Osteocyte (in vitro differentiated cells): ENCODE measurements around the gene GAS7. TPM values are rescaled to one million over a fixed set of nuclear protein-coding genes. Genes with fewer than 3 reads are reported as not detected.
"Not testable (repeated sequence)": the region's sequence is repeated elsewhere in the genome, so short reads cannot be mapped to it uniquely, and the experiment has no call there.

Source experiments
- DNase-seq: peaks from one replicate; pipeline ENCODE4 v3.0.0; 2021; ENCODE audit warnings: mixed read lengths; ENCODE audit not compliant: unreplicated experiment; ENCODE audit errors: extremely low spot score
- H3K27ac Mint-ChIP-seq: one replicate; pipeline ENCODE4 v1.8.0; 2021; ENCODE audit warnings: mild to moderate bottlenecking, mixed read lengths; ENCODE audit not compliant: unreplicated experiment
- H3K27me3 Mint-ChIP-seq: one replicate; pipeline ENCODE4 v1.8.0; 2021; ENCODE audit warnings: mixed read lengths; ENCODE audit not compliant: unreplicated experiment
- H3K36me3 Mint-ChIP-seq: one replicate; pipeline ENCODE4 v1.8.0; 2021; ENCODE audit warnings: mixed read lengths; ENCODE audit not compliant: unreplicated experiment
- H3K4me1 Mint-ChIP-seq: one replicate; pipeline ENCODE4 v1.8.0; 2021; ENCODE audit warnings: mixed read lengths; ENCODE audit not compliant: unreplicated experiment
- H3K4me3 Mint-ChIP-seq: one replicate; pipeline ENCODE4 v1.8.0; 2021; ENCODE audit warnings: mild to moderate bottlenecking, moderate library complexity, mixed read lengths; ENCODE audit not compliant: unreplicated experiment
- H3K9me3 Mint-ChIP-seq: one replicate; pipeline ENCODE4 v1.8.0; 2021; ENCODE audit warnings: mixed read lengths; ENCODE audit not compliant: unreplicated experiment
- CTCF ChIP-seq: fragments of 200-600 bp; sonication (generic); IDR thresholded peaks from 2 replicates; pipeline ENCODE4 v1.5.0; 2021; ENCODE audit warnings: antibody characterized with exemption, mild to moderate bottlenecking, moderate library complexity
- total RNA-seq: library from RNA; stranded (reverse); gene quantifications from 2 replicates; pipeline ENCODE4 v1.2.1, GENCODE V29; 2021

Gene GAS7
- total RNA-seq, 1 donor from 2014 or later, result 18.1 TPM

- TF ChIP-seq CTCF, result no peak
- Mint-ChIP-seq H3K27me3 (no peaks in the 10 kb centered on the region), H3K4me3 (no peak overlapping the region), H3K9me3 (no peaks in the 10 kb centered on the region), H3K4me1 (peaks cover 21% of the 10 kb centered on the region), H3K36me3 (no peaks in the 10 kb centered on the region), H3K27ac (no peak overlapping the region)
- DNase-seq, result no peak
Measured at GRCh38 chr17:10019941-10020451, 178.4 kb downstream of the GAS7 start.

- DNase-seq, result no peak
- Mint-ChIP-seq H3K27me3 (no peaks in the 10 kb centered on the region), H3K36me3 (no peaks in the 10 kb centered on the region), H3K4me1 (peaks cover 21% of the 10 kb centered on the region), H3K4me3 (no peak overlapping the region), H3K9me3 (no peaks in the 10 kb centered on the region), H3K27ac (no peak overlapping the region)
- no peak for TF ChIP-seq CTCF
Measured at GRCh38 chr17:10018461-10018891, 179.9 kb downstream of the GAS7 start.

GRCh38 chr17:10016958-10017570, 181.3 kb downstream of the GAS7 start:
- H3K36me3 Mint-ChIP-seq, H3K9me3 Mint-ChIP-seq, H3K27me3 Mint-ChIP-seq, H3K4me3 Mint-ChIP-seq, DNase-seq, H3K27ac Mint-ChIP-seq: not testable (repeated sequence)
- H3K4me1 Mint-ChIP-seq, result peaks cover 19% of the 10 kb centered on the region

- TF ChIP-seq CTCF, result no peak
- no peaks in the 10 kb centered on the region for H3K9me3 Mint-ChIP-seq
- no peaks in the 10 kb centered on the region for H3K27me3 Mint-ChIP-seq
- H3K4me1 Mint-ChIP-seq, result peaks cover 4% of the 10 kb centered on the region
- no peak for DNase-seq
- no peak overlapping the region for H3K27ac Mint-ChIP-seq
- no peak overlapping the region for H3K4me3 Mint-ChIP-seq
- no peaks in the 10 kb centered on the region for H3K36me3 Mint-ChIP-seq
Measured at GRCh38 chr17:10013365-10014112, 184.9 kb downstream of the GAS7 start.

- no peaks in the 10 kb centered on the region for H3K36me3 Mint-ChIP-seq
- H3K27me3 Mint-ChIP-seq, result peaks cover 3% of the 10 kb centered on the region
- DNase-seq, result no peak
- no peak overlapping the region for H3K4me3 Mint-ChIP-seq
- no peak overlapping the region for H3K27ac Mint-ChIP-seq
- no peak for TF ChIP-seq CTCF
- peaks cover 4% of the 10 kb centered on the region for H3K4me1 Mint-ChIP-seq
- H3K9me3 Mint-ChIP-seq, result no peaks in the 10 kb centered on the region
Measured at GRCh38 chr17:10010752-10011151, 187.7 kb downstream of the GAS7 start.
